GM10266 (cell line): ENCODE measurements around the gene B4GAT1.
"Not testable (repeated sequence)": the region's sequence is repeated elsewhere in the genome, so short reads cannot be mapped to it uniquely, and the experiment has no call there.

Experiments
- DNase-seq: peaks from one replicate; pipeline ENCODE4 v3.0.0; 2012; ENCODE audit errors: extremely low spot score
- TF ChIP-seq, protein P1 (sequence below): IDR thresholded peaks from 2 replicates; pipeline ENCODE4 v1.5.1; 2012; ENCODE audit warnings: mild to moderate bottlenecking, low read depth; ENCODE audit not compliant: control insufficient read depth, insufficient read depth; ENCODE audit errors: missing control alignments

The B4GAT1 gene

DNA sequence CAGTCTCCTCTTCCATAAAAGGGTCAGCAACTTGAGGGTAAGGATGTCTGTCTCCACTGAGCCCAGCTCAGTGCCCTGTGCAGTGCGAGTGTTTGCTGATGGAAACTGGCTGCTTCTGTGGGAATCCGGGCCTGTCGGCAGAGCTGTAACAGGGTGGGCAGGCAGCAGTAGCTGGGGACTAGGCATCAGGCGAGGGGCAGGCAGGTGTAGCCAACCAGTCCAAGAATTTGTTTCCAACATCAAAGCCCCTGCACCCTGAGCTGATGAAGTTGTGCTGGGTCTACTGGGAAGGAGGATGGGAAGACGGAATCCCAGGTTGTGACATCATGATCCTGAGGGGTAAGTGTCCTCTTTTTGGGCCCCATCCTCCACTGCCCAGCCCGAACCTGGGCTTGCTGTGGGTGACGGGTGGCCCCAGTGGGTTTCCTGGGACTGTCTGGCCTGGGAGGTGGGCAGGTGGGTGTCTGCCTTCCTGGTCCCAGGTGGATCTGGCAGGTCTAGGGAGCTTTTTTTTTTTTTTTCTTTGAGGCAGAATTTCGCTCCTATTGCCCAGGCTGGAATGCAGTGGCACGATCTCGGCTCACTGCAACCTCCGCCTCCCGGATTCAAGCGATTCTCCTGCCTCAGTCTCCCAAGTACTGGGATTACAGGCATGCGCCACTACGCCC is 13.1 kb upstream of the B4GAT1 start:
- no peak for DNase-seq
- TF ChIP-seq, protein P1, sequence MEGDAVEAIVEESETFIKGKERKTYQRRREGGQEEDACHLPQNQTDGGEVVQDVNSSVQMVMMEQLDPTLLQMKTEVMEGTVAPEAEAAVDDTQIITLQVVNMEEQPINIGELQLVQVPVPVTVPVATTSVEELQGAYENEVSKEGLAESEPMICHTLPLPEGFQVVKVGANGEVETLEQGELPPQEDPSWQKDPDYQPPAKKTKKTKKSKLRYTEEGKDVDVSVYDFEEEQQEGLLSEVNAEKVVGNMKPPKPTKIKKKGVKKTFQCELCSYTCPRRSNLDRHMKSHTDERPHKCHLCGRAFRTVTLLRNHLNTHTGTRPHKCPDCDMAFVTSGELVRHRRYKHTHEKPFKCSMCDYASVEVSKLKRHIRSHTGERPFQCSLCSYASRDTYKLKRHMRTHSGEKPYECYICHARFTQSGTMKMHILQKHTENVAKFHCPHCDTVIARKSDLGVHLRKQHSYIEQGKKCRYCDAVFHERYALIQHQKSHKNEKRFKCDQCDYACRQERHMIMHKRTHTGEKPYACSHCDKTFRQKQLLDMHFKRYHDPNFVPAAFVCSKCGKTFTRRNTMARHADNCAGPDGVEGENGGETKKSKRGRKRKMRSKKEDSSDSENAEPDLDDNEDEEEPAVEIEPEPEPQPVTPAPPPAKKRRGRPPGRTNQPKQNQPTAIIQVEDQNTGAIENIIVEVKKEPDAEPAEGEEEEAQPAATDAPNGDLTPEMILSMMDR: no peak

DNA sequence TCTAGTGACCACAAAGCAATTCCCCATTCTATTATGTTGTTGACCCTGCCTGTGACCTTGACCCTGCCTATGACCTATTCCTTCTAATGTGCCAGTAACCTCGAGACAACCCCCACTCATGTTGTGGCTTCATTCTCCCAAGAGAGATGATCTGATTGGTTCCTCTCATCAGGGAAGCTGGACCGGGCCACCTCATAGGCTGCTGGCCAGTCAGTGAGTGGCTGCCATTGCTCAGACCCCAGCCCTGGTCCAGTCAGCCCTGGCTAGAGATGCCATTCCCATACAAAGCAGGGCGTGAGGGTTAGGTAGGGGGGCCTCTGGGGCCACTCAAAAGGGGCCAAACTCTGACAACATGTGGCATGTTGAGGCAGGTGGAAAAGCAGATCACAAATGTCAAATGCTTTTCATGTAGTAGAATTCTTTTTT is 12.2 kb upstream of the B4GAT1 start:
- TF ChIP-seq, protein P1: no peak
- DNase-seq: no peak

DNA sequence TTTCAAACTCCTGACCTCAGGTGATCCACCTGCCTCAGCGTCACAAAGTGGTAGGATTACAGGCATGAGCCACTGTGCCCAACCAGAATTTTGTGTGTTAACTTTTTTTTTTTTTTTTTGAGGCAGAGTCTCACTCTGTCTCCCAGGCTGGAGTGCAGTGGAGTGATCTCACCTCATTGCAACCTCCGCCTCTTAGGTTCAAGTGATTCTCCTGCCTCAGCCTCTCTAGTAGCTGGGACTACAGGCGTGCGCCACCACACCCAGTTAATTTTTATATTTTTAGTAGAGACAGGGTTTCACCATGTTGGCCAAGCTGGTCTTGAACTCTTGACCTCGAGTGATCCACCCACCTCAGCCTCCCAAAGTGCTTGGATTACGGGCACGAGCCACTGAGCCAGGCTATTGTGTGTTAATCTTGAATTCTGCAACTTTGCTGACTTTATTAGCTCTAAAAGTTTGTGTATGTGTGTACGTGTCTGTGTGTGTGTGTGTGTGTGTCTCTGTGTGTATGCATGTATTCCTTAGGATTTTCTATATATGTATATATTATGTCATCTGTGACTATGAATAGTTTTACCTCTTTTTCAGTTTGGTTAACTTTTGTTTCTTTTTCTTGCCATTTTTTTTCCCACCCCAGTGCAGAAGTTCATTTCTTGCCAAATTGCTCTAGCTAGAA is 3.3 kb upstream of the B4GAT1 start:
- DNase-seq: not testable (repeated sequence)

DNA sequence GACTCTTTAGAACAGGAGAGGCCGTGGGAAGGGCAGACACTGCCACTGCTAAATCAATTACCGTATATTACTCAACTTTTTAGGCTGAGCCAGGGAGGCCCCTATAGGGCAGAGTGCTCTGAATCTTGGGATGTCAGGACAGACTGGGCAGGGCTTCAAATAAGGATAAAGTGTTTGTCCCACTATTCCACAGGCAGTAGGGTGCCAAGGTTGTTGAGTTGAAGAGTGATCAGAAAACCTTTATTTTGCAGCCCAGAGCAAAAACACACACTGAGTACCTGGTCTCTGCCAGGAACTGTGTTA is 1.6 kb upstream of the B4GAT1 start:
- TF ChIP-seq, protein P1: no peak
- DNase-seq: no peak

DNA sequence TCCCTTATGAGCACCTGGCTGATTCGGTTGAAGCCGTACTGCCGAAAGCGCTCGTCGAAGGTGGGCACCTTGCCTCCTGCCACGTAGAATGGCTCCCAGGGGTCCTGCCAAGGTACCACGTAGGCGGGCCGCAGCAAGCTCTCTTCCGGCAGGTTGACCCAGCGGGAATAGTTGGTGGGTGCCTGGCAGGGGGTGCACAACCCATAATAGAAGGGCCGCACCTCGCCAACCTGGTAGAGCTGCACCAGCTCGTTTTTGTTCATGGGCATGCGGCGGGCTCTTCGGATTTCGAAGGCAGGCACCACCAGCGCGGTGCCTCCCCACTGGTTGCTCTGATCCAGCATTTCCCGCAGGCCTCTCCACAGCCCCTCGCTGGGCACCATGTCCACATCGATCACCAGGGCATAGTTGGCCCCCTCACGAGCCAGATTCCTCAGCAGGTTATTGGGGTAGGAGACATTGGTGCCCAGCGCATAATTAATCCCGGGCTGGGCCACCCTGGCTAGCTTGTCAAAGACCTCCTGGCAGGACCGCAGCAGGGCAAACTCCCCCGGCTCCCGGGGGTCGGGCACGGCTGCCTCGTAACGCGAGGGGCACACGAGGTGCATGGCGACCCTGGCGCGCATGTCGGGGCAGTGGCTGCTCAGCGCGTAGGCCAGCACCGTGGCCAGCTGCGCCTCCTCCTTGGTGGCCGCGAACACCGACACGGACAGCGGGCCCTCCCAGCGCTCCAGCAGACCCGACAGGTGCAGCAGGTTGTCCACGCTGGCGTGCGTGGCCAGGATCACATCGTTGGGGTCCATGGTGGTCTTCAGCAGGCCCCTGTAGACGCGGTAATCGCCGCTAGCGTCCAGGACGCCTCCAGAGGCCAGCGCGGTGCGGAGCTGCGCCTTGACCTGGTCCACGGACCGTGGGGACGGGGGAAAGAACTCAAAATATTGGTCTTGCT is 679 bp downstream of the B4GAT1 start:
- DNase-seq: no peak

DNA sequence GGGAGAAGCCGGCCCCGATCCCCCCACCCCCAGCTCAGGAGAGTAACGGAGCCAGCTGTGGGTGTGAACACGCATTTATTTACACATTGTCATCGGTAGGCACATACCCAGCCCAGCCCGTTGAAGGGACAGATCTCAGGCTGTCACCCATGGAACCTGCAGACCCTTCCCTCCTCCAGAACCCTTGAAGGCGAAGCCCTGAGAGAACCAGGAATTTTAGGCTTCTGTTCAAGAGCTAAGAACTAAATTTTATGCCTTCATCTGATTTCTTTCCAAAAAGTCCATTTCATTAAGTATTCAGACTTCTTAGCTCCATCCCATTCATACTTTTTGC is 2.1 kb downstream of the B4GAT1 start:
- DNase-seq: no peak

More for the DNA sequence above, 679 bp downstream of the B4GAT1 start:
- TF ChIP-seq, protein P1: no peak

DNA sequence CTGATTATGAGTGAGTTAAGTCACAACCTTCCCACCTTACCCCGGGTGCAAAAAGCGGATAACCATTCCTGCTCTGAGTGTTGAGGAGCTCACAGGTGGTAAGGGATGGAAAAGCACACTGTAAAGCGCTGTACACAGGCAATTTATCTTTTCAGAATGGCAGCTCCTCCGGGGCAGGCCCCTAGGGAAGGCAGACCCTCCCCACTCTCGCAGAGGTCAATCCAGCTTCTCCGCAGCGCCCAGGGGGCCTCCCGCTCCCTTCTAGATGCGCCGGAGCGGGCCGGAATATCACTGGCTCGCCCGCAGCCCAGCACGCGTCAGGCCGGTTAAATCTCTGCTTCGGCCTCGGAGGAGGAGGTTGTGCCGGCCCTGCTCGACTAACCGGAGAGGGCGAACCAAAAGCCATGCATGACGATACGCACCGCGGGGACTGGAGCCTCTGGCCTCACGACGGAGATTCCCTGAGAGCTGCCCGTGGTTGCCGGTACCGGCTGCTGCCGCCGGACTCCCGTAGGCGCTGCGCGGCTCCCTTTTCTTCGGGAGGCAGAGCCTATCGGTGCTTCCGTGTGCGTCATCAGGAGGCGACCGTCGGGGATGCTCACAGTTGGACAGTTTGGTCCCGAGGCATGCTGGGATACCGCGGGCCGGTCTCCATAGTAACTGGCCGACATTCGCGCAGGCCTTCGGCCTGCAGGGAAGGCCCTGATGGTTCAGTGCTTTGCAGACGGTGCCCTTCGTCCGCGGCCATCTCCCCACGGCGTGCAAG is 2.7 kb downstream of the B4GAT1 start, which contains the start of gene BRMS1:
Gene BRMS1 (minus strand): TSS at position 555 of the 766 bp plus-strand sequence. CDS start 2,870 bp downstream, outside the sequence.
- TF ChIP-seq, protein P1: no peak
- peak; percentile 96 for DNase-seq

More for the DNA sequence above, 2.1 kb downstream of the B4GAT1 start:
- TF ChIP-seq, protein P1: no peak
